WI38 (cell line): ENCODE measurements around the gene SLC25A48.

Experiments
- H3K4me3 ChIP-seq: 2 replicates; pipeline ENCODE4 v1.5.1; 2011; ENCODE audit warnings: low read depth, mild to moderate bottlenecking, control low read depth, low read length
- CTCF ChIP-seq: IDR thresholded peaks from 2 replicates; pipeline ENCODE4 v1.5.1; 2012; ENCODE audit warnings: low read depth, mild to moderate bottlenecking, control low read depth, low read length

Gene SLC25A48

DNA sequence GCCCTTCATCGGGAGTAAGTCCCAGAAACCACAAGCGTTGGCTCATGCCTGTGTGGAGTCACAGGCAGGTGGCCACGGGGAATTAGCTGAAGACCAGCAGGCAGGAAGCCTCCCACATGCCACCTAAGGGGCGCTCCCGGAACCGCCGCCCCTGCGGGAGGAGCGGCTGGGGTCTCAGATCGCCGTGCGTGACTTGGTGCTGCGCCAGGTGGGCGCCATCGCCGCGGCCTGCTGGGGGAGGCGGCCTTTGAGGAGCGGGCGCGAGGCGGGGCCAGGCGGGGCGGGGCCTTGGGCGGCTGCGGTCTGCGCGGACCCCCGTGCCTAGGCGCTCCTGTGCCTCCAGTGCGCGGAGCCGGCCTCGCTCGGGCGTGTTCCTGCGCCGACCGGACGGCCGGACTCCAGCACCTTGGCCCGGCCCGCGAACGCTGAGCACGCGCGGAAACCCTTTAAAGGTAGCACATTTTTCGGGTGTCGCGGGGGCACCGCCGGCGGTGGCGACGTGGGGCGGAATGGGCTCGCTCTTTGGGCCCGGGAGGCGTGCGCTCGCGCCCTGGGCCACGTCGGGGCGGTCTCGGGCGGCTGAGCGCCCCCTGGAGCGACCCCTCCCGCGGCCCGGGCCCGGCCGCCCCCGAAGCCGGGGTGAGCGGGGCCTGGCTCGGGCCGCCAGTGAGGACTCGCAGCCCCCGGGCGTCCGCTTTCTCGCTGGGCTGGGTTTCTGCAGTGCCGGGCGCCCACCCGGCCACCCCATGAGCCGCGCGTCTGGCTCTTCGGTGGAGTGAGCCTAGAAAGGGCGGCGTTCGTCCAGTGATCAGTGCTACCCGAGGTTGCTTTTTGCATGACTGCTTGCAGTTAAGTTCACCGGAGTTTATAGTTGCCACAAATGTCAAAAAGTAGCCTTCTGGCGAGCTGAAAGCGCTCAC is 95.8 kb downstream of the SLC25A48 start:
- no peak for TF ChIP-seq CTCF
- H3K4me3 ChIP-seq: no peak overlapping the region

- no peak overlapping the region for H3K4me3 ChIP-seq
- no peak for TF ChIP-seq CTCF
Measured at GRCh38 chr5:135930949-135931295, 96.5 kb downstream of the SLC25A48 start.

GRCh38 chr5:135934939-135935338 is 100.5 kb downstream of the SLC25A48 start:
- H3K4me3 ChIP-seq: no peak overlapping the region
- no peak for TF ChIP-seq CTCF

GRCh38 chr5:135937245-135937911 is 102.9 kb downstream of the SLC25A48 start:
- no peak for TF ChIP-seq CTCF
- no peak overlapping the region for H3K4me3 ChIP-seq
